ENCODE results near the gene KRT9.
"Not testable (repeated sequence)": the region's sequence is repeated elsewhere in the genome, so short reads cannot be mapped to it uniquely, and the experiment has no call there.

Gene KRT9

DNA sequence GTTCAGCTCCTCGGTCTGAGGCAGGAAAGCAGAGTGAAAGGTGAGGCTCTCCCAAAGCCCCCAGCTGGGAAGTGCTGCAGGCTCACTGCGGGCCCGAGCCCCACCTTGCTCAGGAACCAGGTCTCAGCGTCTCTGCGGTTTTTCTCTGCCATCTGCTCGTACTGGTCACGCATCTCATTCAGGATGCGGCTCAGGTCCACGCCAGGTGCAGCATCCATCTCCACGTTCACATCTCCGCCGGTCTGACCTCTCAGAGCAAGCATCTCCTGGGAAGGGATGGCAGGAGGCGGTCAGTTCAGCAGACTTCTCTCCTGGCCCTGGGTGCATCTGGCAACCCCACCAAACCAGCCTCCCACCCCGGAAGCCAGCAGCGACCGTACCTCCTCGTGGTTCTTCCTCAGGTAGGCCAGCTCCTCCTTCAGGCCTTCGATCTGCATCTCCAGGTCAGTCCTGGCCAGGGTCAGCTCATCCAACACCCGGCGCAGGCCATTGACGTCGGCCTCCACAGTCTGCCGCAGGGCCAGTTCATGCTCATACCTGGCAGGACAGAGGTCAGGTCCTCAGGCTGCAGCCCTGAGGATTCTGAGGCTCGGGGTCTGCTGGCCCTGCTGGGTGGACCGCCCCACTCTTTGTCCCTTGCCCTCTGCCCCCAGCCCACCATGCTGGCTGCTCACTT is 39.2 kb upstream of the KRT9 start:
- DNase-seq (ENCODE audit: extremely low read depth, low read depth) = no peak
- TF ChIP-seq, protein P1, sequence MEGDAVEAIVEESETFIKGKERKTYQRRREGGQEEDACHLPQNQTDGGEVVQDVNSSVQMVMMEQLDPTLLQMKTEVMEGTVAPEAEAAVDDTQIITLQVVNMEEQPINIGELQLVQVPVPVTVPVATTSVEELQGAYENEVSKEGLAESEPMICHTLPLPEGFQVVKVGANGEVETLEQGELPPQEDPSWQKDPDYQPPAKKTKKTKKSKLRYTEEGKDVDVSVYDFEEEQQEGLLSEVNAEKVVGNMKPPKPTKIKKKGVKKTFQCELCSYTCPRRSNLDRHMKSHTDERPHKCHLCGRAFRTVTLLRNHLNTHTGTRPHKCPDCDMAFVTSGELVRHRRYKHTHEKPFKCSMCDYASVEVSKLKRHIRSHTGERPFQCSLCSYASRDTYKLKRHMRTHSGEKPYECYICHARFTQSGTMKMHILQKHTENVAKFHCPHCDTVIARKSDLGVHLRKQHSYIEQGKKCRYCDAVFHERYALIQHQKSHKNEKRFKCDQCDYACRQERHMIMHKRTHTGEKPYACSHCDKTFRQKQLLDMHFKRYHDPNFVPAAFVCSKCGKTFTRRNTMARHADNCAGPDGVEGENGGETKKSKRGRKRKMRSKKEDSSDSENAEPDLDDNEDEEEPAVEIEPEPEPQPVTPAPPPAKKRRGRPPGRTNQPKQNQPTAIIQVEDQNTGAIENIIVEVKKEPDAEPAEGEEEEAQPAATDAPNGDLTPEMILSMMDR (IDR thresholded peaks at IDR 0.05; ENCODE audit: low read depth, low read length) = no peak

DNA sequence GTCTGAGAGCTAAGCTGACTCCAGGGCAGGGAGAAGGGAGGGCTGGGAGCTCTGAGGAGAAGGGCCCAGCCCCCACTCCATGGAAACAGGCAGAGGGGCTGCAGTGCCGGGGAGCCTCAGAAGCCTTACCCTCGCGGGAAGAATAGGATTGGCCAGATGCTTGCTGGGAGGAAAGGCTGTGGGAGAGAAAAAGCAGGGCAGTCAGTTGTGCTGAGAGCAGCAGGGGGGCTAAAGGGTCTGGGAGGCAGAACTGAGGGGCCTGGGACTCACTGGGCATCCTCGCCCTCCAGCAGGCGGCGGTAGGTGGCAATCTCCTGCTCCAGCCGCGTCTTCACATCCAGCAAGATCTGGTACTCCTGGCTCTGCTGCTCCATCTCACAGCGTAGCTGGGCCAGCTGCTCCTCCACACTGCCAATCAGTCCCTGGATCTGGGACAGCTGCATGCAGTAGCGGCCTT is 38.2 kb upstream of the KRT9 start:
- TF ChIP-seq, protein P1 (IDR thresholded peaks at IDR 0.05; ENCODE audit: low read depth, low read length) = peak; percentile 18
- DNase-seq (ENCODE audit: extremely low read depth, low read depth) = not testable (repeated sequence)

DNA sequence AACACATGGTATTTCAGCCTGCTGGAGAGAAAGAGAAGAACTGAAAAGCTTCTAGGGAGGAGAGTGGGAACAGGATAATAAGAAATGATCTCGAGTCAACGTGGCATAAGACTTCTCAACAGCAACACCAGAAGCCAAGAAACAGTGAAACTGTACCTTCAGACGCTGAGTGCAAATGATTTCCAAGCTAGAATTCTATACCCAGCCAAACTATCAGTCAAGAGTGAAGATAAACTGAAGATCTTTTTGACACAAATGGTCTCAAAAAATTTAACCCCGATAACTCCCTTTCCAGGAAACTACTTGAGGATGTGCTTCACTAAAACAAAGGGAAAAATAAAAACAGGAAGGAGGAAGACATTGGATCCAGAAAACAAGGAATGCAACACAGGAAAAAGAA is 35.1 kb upstream of the KRT9 start:
- DNase-seq (ENCODE audit: extremely low read depth, low read depth) = not testable (repeated sequence)

DNA sequence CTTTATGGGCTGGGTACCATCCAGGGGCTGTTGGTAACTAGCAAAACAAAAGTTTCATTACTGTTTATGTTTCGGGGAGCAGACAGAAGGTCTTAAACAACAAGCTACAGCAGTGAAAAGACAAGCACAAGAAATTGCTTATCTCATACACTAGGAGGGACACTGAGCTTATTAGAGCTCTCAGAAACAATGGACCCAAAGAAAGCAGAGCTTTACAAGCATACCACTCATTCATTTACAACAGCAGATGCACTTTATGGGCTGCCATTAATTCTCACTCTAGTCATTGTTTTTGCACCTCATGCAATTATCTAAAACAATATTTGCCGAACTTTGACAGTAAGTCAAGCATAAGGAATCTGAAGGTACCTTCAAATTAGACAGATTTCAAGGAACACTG is 30.7 kb upstream of the KRT9 start:
- TF ChIP-seq, protein P1 (IDR thresholded peaks at IDR 0.05; ENCODE audit: low read depth, low read length) = no peak
- no peak for DNase-seq (ENCODE audit: extremely low read depth, low read depth)

DNA sequence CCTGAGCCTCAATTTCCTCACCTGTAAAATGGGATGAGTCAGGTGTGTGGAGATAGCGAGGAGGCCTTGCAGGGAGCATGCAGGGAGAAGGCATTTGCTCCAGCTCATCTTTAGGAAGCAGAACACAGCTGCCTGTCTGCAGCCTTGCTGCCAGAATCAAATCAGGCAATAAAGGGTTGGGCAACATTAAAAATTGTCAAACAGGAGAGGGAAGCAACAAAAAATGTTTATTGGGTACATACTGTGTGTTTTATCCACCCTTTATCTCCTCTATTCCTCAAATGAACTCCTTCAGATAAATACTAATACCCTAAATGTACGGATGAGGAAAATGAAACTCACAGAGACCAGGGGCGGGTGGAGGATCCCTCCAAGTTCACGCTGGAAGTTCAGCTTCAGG is 28.5 kb upstream of the KRT9 start:
- TF ChIP-seq, protein P1 (IDR thresholded peaks at IDR 0.05; ENCODE audit: low read depth, low read length) = no peak
- DNase-seq (ENCODE audit: extremely low read depth, low read depth) = no peak

DNA sequence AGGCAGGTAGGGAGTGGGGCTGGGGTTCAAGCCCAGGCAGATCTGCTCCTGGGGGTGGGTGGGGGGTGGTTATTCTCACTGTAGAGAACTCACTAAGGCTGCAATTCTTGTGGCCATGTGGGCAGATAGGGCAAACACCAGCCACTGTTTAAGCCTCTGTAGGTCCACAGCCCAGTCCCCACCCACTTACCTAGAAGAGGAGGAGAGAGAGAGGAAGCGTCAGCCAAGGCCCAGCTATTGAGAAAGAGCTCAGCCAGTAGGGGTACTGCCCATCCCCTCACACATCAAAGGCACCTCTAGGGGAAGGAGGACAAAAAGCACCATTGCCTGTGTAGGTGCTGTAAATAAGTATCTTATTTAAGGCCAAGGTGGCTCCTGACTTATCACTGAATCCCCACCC is 27.8 kb upstream of the KRT9 start:
- no peak for DNase-seq (ENCODE audit: extremely low read depth, low read depth)
- TF ChIP-seq, protein P1 (IDR thresholded peaks at IDR 0.05; ENCODE audit: low read depth, low read length) = no peak

DNA sequence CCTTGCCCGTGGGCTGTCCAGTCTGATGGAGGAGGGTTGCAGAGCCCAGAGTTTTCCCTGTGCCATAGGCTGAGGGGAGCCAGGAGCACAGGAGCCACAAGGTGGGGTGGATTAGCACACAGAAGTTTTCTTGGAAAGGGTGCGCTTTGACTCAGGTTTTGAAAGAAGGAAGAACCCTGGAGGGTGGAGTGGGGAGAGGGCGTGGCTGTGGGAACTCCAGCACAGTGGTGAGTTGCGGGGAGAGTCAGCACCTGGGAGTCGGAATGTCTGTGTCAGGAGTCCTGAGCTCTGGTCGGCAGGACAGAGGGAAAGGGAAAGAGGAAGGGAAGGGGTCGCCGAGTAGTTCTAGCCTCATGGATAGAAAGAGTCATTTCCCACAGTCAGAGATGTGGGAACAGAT is 23.7 kb upstream of the KRT9 start:
- DNase-seq (ENCODE audit: extremely low read depth, low read depth) = no peak
- TF ChIP-seq, protein P1 (IDR thresholded peaks at IDR 0.05; ENCODE audit: low read depth, low read length) = no peak

DNA sequence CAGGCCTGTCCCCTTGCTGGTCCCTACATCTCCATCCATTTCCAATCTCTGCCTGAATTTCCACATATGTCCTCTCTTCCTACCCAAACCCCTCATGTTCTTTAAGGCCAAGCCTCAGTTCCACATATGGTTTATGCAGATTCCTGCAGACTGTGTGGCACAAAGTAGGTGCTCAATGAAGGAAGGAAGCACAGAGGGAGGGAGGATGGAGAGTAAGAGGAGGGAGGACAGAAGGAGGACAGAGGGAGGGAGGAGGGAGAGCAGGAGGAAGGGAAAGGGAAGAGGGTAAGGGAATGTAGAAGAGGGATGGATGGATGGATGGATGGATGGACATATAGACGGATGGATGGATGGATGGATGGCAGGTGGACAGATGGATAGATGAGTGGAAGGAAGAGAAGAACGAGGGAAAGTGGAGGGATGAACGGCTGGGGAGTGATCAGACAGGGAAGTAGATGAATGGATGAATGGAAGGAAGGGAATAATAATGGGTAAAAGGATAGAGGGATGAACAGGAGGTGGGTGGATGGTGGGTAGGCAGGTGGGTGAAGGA is 22.6 kb upstream of the KRT9 start:
- no peak for DNase-seq (ENCODE audit: extremely low read depth, low read depth)
- TF ChIP-seq, protein P1 (IDR thresholded peaks at IDR 0.05; ENCODE audit: low read depth, low read length) = no peak
